ENCODE measurements around the gene COL23A1. TPM values are rescaled to one million over a fixed set of nuclear protein-coding genes. Genes with fewer than 3 reads are reported as not detected.

Gene COL23A1
- total RNA-seq, 1 experiment from 2014 or later = not detected

GRCh38 chr5:178411083-178411482, 179.1 kb downstream of the COL23A1 start:
- H3K4me1 Mint-ChIP-seq (ENCODE audit: low read depth, unreplicated experiment) = no peaks in the 10 kb centered on the region
- no TSS peak for BruUV-seq (replicated peaks)
- TF ChIP-seq CTCF (IDR thresholded peaks at IDR 0.05; ENCODE audit: unreplicated experiment) = no peak
- intact Hi-C loops (cut with micrococcal nuclease; ENCODE audit: unreplicated experiment) = no loop called here
- no peak overlapping the region for H3K4me3 Mint-ChIP-seq (ENCODE audit: low read depth, unreplicated experiment)
- no peaks in the 10 kb centered on the region for H3K36me3 Mint-ChIP-seq (ENCODE audit: insufficient read depth, unreplicated experiment)
- H3K27me3 Mint-ChIP-seq (ENCODE audit: unreplicated experiment) = peaks cover 14% of the 10 kb centered on the region
- no peak for DNase-seq
- peaks cover 5% of the 10 kb centered on the region for H3K9me3 Mint-ChIP-seq (ENCODE audit: low read depth, unreplicated experiment)
- no peak overlapping the region for H3K27ac Mint-ChIP-seq (ENCODE audit: unreplicated experiment)
- CTCF ChIA-PET = no interaction called here

GRCh38 chr5:178407646-178408045, 182.5 kb downstream of the COL23A1 start:
- H3K27ac Mint-ChIP-seq (ENCODE audit: unreplicated experiment) = no peak overlapping the region
- no peaks in the 10 kb centered on the region for H3K36me3 Mint-ChIP-seq (ENCODE audit: insufficient read depth, unreplicated experiment)
- intact Hi-C loops (cut with micrococcal nuclease; ENCODE audit: unreplicated experiment) = no loop called here
- CTCF ChIA-PET = no interaction called here
- no peak for TF ChIP-seq CTCF (IDR thresholded peaks at IDR 0.05; ENCODE audit: unreplicated experiment)
- no peak overlapping the region for H3K4me3 Mint-ChIP-seq (ENCODE audit: low read depth, unreplicated experiment)
- H3K9me3 Mint-ChIP-seq (ENCODE audit: low read depth, unreplicated experiment) = peaks cover 9% of the 10 kb centered on the region
- no TSS peak for BruUV-seq (replicated peaks)
- H3K4me1 Mint-ChIP-seq (ENCODE audit: low read depth, unreplicated experiment) = no peaks in the 10 kb centered on the region
- DNase-seq = no peak
- peaks cover 14% of the 10 kb centered on the region for H3K27me3 Mint-ChIP-seq (ENCODE audit: unreplicated experiment)

GRCh38 chr5:178404987-178405386, 185.2 kb downstream of the COL23A1 start:
- no peak for DNase-seq
- Mint-ChIP-seq H3K9me3 (ENCODE audit: low read depth, unreplicated experiment) (peaks cover 12% of the 10 kb centered on the region), H3K27me3 (ENCODE audit: unreplicated experiment) (peaks cover 14% of the 10 kb centered on the region), H3K4me3 (ENCODE audit: low read depth, unreplicated experiment) (no peak overlapping the region), H3K36me3 (ENCODE audit: insufficient read depth, unreplicated experiment) (no peaks in the 10 kb centered on the region), H3K27ac (ENCODE audit: unreplicated experiment) (no peak overlapping the region), H3K4me1 (ENCODE audit: low read depth, unreplicated experiment) (no peaks in the 10 kb centered on the region)
- no peak for TF ChIP-seq CTCF (IDR thresholded peaks at IDR 0.05; ENCODE audit: unreplicated experiment)
- CTCF ChIA-PET = no interaction called here
- BruUV-seq (replicated peaks) = no TSS peak
- intact Hi-C loops (cut with micrococcal nuclease; ENCODE audit: unreplicated experiment) = no loop called here

GRCh38 chr5:178403956-178404600, 186.1 kb downstream of the COL23A1 start:
- no peaks in the 10 kb centered on the region for H3K4me1 Mint-ChIP-seq (ENCODE audit: low read depth, unreplicated experiment)
- DNase-seq = no peak
- intact Hi-C loops (cut with micrococcal nuclease; ENCODE audit: unreplicated experiment) = no loop called here
- no peaks in the 10 kb centered on the region for H3K36me3 Mint-ChIP-seq (ENCODE audit: insufficient read depth, unreplicated experiment)
- H3K4me3 Mint-ChIP-seq (ENCODE audit: low read depth, unreplicated experiment) = no peak overlapping the region
- no peak overlapping the region for H3K27ac Mint-ChIP-seq (ENCODE audit: unreplicated experiment)
- peaks cover 12% of the 10 kb centered on the region for H3K9me3 Mint-ChIP-seq (ENCODE audit: low read depth, unreplicated experiment)
- TF ChIP-seq CTCF (IDR thresholded peaks at IDR 0.05; ENCODE audit: unreplicated experiment) = no peak
- BruUV-seq (replicated peaks) = no TSS peak
- CTCF ChIA-PET = no interaction called here
- H3K27me3 Mint-ChIP-seq (ENCODE audit: unreplicated experiment) = peaks cover 14% of the 10 kb centered on the region
